Measurements from ENCODE around the gene ACSM5. TPM values are rescaled to one million over a fixed set of nuclear protein-coding genes. Genes with fewer than 3 reads are reported as not detected.

Gene ACSM5
- total and polyA plus RNA-seq, 2 donors (not counting 1 experiment from before 2014, with no cell fraction given): not detected

DNA sequence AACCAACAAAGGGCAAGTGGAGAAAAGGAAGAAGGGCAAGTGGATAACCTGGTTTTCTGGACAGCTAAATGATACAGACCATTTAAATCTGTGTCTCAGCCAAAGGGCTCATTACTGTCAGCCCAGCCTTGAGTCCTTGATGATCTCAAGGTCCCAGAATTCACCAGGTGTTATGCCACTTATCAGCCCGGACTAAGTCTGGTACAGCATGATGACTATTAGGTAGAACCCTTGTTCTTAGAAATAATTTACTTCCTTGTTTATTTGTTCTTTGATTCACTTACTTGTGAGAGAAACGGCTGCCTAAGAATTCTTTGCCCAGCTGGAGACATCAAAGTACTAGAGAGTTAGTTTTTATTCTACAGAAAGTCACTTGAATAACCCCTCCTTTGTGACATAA is 8.3 kb upstream of the ACSM5 start:
- DNase-seq (no peak), ATAC-seq (ENCODE audit: low read depth) (no peak)
- no peak overlapping the region for H3K9ac ChIP-seq (ENCODE audit: low read length)
- POLR2A ChIA-PET: no interaction called here
- H3K4me3 Mint-ChIP-seq: no peak overlapping the region
- no CpG with 5 or more reads among the region's 2 CpGs for WGBS (ENCODE audit: insufficient coverage)
- H3K27ac Mint-ChIP-seq: no peak overlapping the region
- CTCF ChIA-PET: interaction anchor here (0.6 kb wide), 1 partner anchor 502 kb away, joined by 3 read pairs; no protein-coding TSS in a partner anchor
- H3K36me3 ChIP-seq (replicated peaks in 1 of 2; ENCODE audit: control extremely low read depth in 1 of 2, control insufficient read depth in 1 of 2, extremely low read depth in 1 of 2, insufficient read depth in 2 of 2, low read length in 1 of 2): no peaks in the 10 kb centered on the region
- H3K4me1 ChIP-seq (ENCODE audit: control insufficient read depth in 2 of 2, insufficient read depth in 2 of 2, low read length in 2 of 2): no peaks in the 10 kb centered on the region
- no peaks in the 10 kb centered on the region for H3K9me3 Mint-ChIP-seq (ENCODE audit: insufficient read depth)
- H3K9me3 ChIP-seq (ENCODE audit: control extremely low read depth in 1 of 3, control insufficient read depth in 2 of 3, insufficient read depth in 1 of 3, low read length in 2 of 3): no peaks in the 10 kb centered on the region
- H2AFZ ChIP-seq (ENCODE audit: insufficient read depth, low read depth, low read length, poor library complexity, severe bottlenecking): no peak overlapping the region
- peaks cover 3% of the 10 kb centered on the region for H3K27me3 Mint-ChIP-seq
- intact Hi-C loops (cut with micrococcal nuclease): no loop called here
- H3K79me2 ChIP-seq (ENCODE audit: control insufficient read depth, insufficient read depth, low read length): no peaks in the 10 kb centered on the region
- H4K20me1 ChIP-seq (ENCODE audit: control insufficient read depth, insufficient read depth, low read length, poor library complexity, severe bottlenecking): no peaks in the 10 kb centered on the region
- no peak overlapping the region for H3K27ac ChIP-seq (ENCODE audit: low read length in 2 of 2)
- no peak overlapping the region for H3K4me3 ChIP-seq (ENCODE audit: control extremely low read depth in 1 of 5, extremely low read depth in 1 of 5, insufficient read depth in 1 of 5, low read depth in 2 of 5, low read length in 4 of 5)
- H3K27me3 ChIP-seq (replicated peaks in 1 of 4; ENCODE audit: control extremely low read depth in 1 of 4, control insufficient read depth in 3 of 4, insufficient read depth in 4 of 4, low read length in 3 of 4): no peaks in the 10 kb centered on the region
- no peak for TF ChIP-seq EZH2 (IDR thresholded peaks at IDR 0.05; ENCODE audit: borderline replicate concordance, insufficient read depth, low read depth, low read length, poor library complexity, severe bottlenecking)
- TF ChIP-seq, protein P1, sequence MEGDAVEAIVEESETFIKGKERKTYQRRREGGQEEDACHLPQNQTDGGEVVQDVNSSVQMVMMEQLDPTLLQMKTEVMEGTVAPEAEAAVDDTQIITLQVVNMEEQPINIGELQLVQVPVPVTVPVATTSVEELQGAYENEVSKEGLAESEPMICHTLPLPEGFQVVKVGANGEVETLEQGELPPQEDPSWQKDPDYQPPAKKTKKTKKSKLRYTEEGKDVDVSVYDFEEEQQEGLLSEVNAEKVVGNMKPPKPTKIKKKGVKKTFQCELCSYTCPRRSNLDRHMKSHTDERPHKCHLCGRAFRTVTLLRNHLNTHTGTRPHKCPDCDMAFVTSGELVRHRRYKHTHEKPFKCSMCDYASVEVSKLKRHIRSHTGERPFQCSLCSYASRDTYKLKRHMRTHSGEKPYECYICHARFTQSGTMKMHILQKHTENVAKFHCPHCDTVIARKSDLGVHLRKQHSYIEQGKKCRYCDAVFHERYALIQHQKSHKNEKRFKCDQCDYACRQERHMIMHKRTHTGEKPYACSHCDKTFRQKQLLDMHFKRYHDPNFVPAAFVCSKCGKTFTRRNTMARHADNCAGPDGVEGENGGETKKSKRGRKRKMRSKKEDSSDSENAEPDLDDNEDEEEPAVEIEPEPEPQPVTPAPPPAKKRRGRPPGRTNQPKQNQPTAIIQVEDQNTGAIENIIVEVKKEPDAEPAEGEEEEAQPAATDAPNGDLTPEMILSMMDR (IDR thresholded peaks at IDR 0.05): no peak
- H3K4me2 ChIP-seq (replicated peaks; ENCODE audit: low read depth, low read length, poor library complexity, severe bottlenecking): no peak overlapping the region
- H3K4me1 Mint-ChIP-seq: no peaks in the 10 kb centered on the region

DNA sequence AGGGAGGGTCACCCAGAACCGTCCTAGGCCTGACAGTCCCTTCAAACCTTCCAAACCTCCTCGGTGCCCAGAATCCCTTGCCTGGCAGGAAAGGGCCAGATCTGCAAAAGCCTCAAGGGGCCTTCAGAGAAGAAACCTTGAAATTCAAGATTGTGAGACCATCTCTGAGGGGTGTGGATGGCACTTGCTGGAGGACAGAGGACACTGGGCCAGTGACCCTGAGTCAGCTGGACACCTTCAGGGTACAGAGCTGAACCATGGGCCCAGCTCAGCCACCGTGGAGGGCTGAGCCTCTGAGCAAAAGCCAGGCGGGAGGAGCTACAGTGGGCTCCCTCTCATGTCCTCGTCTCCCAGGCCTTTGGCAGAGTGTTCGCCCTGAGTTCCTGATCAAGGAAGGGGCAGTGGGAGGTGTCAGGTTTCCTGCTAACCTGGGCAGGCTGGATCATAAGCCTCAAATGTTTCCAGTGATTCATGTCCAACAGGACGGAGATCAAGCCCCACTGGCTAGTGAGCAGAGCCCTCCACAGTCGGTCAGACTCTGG is 7.8 kb upstream of the ACSM5 start:
- ChIA-PET CTCF (interaction anchor here (0.6 kb wide), 1 partner anchor 503 kb away, joined by 3 read pairs; no protein-coding TSS in a partner anchor), POLR2A (no interaction called here)
- no peak for TF ChIP-seq EZH2 (IDR thresholded peaks at IDR 0.05; ENCODE audit: borderline replicate concordance, insufficient read depth, low read depth, low read length, poor library complexity, severe bottlenecking)
- TF ChIP-seq, protein P1 (IDR thresholded peaks at IDR 0.05): no peak
- Mint-ChIP-seq H3K4me3 (no peak overlapping the region), H3K4me1 (no peaks in the 10 kb centered on the region), H3K27ac (no peak overlapping the region), H3K9me3 (ENCODE audit: insufficient read depth) (no peaks in the 10 kb centered on the region), H3K27me3 (peaks cover 3% of the 10 kb centered on the region)
- intact Hi-C loops (cut with micrococcal nuclease): no loop called here
- WGBS (ENCODE audit: insufficient coverage): 88% methylated on average over 5 of the region's 8 CpGs
- ATAC-seq (ENCODE audit: low read depth): no peak
- Histone ChIP-seq H3K27ac (ENCODE audit: low read length in 2 of 2) (no peak overlapping the region), H3K9me3 (ENCODE audit: control extremely low read depth in 1 of 3, control insufficient read depth in 2 of 3, insufficient read depth in 1 of 3, low read length in 2 of 3) (no peaks in the 10 kb centered on the region), H2AFZ (ENCODE audit: insufficient read depth, low read depth, low read length, poor library complexity, severe bottlenecking) (no peak overlapping the region), H3K27me3 (replicated peaks in 1 of 4; ENCODE audit: control extremely low read depth in 1 of 4, control insufficient read depth in 3 of 4, insufficient read depth in 4 of 4, low read length in 3 of 4) (no peaks in the 10 kb centered on the region), H3K4me3 (ENCODE audit: control extremely low read depth in 1 of 5, extremely low read depth in 1 of 5, insufficient read depth in 1 of 5, low read depth in 2 of 5, low read length in 4 of 5) (no peak overlapping the region), H3K79me2 (ENCODE audit: control insufficient read depth, insufficient read depth, low read length) (no peaks in the 10 kb centered on the region), H4K20me1 (ENCODE audit: control insufficient read depth, insufficient read depth, low read length, poor library complexity, severe bottlenecking) (no peaks in the 10 kb centered on the region), H3K36me3 (replicated peaks in 1 of 2; ENCODE audit: control extremely low read depth in 1 of 2, control insufficient read depth in 1 of 2, extremely low read depth in 1 of 2, insufficient read depth in 2 of 2, low read length in 1 of 2) (no peaks in the 10 kb centered on the region), H3K4me2 (replicated peaks; ENCODE audit: low read depth, low read length, poor library complexity, severe bottlenecking) (no peak overlapping the region), H3K9ac (ENCODE audit: low read length) (no peak overlapping the region), H3K4me1 (ENCODE audit: control insufficient read depth in 2 of 2, insufficient read depth in 2 of 2, low read length in 2 of 2) (no peaks in the 10 kb centered on the region)
- no peak for DNase-seq

All from B cell (primary cell).